HL-60/S4 (cell line): ENCODE data around the gene NEGR1.

Experiments used
- in situ Hi-C: fragments of 300-500 bp; cut with MboI; formaldehyde crosslinking; loops from 2 replicates; pipeline ENCODE4 v1.14.3; 2022; ENCODE audit warnings: low sequenced_read_pairs

Gene NEGR1

DNA sequence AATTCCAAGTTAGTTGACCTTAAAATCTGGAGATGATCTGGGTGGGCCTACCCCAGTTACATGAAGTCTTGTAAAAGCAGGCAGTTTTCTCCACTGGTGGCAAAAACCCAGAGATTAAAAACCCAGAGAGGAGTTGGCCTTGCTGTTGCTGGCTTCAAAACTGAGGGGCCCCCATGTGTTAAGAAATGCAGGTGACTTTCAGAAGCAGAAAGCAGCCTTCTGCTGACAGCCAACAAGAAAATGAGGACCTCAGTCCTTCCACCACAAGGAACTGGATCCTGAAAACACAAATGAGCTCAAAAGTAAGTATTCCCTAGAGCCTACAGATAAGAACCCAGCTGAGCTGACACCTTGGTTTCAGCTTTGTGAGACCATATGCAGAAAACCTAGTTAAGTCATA is 857.8 kb downstream of the NEGR1 start:
- in situ Hi-C loops, result no loop called here

- in situ Hi-C loops, result no loop called here
Observed at GRCh38 chr1:71422221-71422620, 860.1 kb downstream of the NEGR1 start.

GRCh38 chr1:71417421-71417820 is 864.9 kb downstream of the NEGR1 start:
- in situ Hi-C loops, result no loop called here

GRCh38 chr1:71414179-71414578 is 868.2 kb downstream of the NEGR1 start:
- in situ Hi-C loops, result no loop called here

GRCh38 chr1:71413441-71414175 is 868.7 kb downstream of the NEGR1 start:
- in situ Hi-C loops, result no loop called here

DNA sequence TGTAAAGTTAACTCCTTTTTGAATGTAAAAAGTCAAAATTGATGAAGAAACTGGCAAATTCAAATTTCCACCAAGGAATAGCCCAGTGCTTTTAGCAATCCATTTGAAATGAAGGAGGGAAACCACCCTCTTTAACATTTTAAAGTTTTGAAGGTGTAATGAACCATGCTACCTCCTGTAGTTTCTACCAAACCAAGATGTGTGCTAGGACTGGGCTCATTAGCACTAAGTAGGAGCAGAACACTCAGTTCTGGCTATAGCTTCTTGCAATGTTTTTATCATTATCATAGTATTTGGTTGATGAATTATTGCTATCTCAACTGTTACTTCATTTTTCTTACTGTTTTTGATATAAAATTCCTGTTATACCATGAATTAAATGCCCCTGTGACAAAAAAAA is 882.3 kb downstream of the NEGR1 start:
- in situ Hi-C loops, result no loop called here

DNA sequence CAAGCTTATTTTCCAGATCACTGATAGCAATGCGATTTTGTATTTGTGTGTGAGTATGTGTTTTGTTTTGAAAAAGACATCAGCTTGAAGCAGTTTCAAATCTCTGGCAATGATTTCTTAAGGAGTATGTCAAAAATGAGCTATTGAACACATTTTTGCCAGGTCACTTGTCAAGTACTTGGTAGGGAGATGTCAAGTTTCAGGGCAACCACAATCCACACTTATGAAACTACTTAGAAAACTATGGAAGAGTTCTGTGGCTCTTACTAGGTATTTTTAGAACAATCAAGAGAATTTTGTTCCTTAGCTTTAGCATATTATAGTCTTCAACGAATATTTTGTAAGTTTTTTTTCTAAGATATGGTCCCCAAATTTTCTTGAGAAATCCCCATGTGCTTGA is 882.7 kb downstream of the NEGR1 start:
- in situ Hi-C loops, result no loop called here

DNA sequence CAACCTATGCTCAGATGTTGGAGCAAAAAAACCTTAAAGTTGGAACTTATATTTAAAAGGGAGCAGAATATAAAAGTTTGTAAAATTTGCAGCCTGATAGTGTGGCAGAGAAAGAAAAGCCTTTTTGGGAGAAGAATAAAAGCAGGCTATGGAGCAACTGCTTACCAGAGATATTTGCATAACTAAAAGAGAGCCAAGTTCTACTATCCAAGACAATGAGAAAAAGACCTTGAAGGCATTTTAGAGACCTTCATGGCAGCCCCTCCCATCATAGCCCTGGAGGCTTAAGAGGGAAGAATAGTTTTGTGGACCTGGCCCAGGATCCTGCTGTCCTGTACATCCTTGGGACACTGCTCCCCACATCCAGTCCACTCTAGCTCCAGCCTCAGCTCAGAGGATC is 889.0 kb downstream of the NEGR1 start:
- in situ Hi-C loops, result no loop called here

- in situ Hi-C loops, result no loop called here
Observed at GRCh38 chr1:71390518-71390917, 891.8 kb downstream of the NEGR1 start.

DNA sequence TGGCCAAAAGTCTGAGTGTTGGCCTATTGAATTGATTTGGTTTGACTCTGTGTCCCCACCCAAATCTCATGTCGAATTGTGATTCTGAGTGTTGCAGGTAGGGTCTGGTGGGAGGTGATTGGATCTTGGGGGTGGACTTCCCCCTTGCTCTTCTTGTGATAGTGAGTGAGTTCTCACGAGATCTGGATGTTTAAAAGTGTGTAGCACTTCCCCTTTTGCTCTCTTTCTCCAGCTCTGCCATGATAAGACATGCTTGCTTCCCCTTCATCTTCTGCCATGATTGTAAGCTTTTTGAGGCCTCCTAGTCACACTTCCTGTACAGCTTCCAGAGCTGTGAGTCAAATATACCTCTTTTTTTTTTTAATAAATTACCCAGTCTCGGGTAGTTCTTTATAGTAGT is 904.5 kb downstream of the NEGR1 start:
- in situ Hi-C loops, result no loop called here

GRCh38 chr1:71372496-71372895 is 909.8 kb downstream of the NEGR1 start:
- in situ Hi-C loops, result no loop called here

DNA sequence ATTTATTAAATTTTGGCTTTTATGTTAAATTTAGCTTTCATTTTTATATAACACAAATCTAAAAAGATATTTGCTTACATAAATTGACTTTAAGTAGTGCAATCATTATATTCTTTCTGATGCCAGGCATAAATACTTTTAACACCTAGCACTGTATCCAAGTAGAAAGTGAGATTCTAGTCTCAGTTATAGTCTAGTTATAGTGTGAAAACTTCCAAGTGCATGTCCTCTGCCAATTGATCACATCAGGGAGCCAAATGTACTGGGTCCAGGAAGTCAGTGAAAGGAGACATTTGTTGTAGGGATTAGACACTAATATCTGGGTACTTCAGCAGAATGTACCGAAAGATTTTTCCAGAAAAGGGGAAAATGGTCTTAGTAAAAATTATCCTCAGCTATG is 910.8 kb downstream of the NEGR1 start:
- in situ Hi-C loops, result no loop called here

- in situ Hi-C loops, result no loop called here
Observed at GRCh38 chr1:71364236-71364635, 918.1 kb downstream of the NEGR1 start.

DNA sequence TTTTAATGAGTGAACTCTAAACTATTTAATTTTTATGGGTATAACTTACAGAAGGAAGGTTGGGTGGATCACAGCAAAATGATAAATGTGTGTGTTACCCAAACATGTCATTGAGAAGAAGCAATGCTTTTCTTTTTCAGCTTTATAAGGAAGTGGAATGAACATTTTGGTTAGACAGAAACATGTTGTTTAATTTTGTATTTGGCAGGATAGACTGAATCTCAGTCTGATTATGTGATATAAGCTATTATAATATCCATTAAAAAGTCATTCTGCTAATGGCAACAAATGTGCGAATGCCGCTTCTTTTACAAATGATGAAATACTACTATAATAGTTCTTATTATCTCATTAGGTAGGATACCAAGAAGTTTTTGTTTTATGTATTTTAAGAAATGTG is 919.6 kb downstream of the NEGR1 start:
- in situ Hi-C loops, result no loop called here

DNA sequence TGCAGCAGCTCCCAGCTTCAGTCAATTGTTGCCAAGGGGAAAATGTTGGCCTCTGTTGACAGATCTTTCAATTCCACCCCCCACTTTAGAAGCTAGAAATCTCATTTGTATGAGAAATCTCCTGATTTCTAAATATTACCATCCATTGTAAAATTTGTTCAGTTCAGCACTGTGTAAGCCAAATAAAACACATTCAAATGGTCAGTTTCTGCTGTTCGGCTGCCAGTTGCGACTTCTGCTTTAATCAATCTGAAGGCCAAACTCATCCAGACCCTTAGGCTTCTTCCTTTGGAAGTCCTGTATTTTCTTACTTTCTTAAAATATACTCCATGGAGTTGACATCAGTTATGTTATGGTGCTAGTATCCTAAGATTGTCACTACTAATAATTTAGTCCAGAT is 920.3 kb downstream of the NEGR1 start:
- in situ Hi-C loops, result no loop called here

GRCh38 chr1:71357708-71358107 is 924.6 kb downstream of the NEGR1 start:
- in situ Hi-C loops, result no loop called here

DNA sequence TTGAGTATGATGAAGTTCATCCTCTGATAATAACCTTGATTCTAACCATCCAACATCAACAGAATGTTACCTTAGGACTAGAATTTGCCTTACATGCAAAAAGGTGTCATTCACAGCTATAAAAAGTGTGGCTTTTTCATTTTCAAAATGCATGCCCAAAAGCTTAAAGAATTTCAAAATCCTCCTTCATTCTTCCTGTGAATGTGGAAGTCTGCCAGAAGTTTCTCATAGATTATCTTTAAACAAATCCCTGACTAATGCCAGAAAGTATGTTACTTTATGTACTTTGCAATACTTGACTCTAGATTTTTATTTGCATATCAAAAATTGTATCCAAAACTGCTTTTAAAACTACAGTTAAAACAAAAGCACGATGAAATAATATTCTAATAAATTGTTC is 930.9 kb downstream of the NEGR1 start:
- in situ Hi-C loops, result no loop called here

GRCh38 chr1:71350805-71351204 is 931.5 kb downstream of the NEGR1 start:
- in situ Hi-C loops, result no loop called here

DNA sequence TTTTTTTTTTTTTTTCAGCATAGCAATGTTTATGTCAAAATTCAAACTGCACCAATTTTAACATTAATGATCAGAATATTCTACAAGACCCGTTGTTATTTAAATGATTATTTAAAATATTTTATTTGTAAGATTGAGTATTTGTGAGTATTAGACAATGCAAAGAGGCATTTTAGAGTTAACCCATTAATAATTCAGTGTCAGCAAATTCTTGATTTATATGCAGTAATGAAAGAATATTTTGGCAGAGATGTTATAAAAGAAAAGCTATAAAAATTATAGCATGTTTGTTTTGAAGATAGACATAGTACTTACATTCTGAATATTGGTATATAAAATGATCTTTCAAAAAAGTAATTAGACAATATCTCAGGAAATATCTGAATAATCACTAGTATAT is 932.0 kb downstream of the NEGR1 start:
- in situ Hi-C loops, result no loop called here
